WTC11 (cell line): ENCODE results near the gene IPO9. TPM values are rescaled to one million over a fixed set of nuclear protein-coding genes. Genes with fewer than 3 reads are reported as not detected.

ENCODE experiments used
- ATAC-seq: fragments of 200-7000 bp; cut with Tn5 transposase; 2 replicates; pipeline ENCODE4 v1.10.0; 2021; ENCODE audit warnings: mild to moderate bottlenecking, moderate library complexity
- CTCF ChIA-PET: fragments of 300-600 bp; sonication (Branson Sonifier 250); formaldehyde crosslinking; loops from one replicate; lab custom pipeline; 2021; ENCODE audit warnings: antibody characterized with exemption; lab: Charles Lee
- POLR2A ChIA-PET: fragments of 350-600 bp; sonication (Branson Sonifier 250); formaldehyde crosslinking; loops from one replicate; lab custom pipeline; 2021; ENCODE audit warnings: antibody characterized with exemption; lab: Charles Lee
- DNase-seq: peaks from one replicate; pipeline ENCODE4 v3.0.0; 2021; ENCODE audit warnings: low spot score
- H3K27ac Mint-ChIP-seq: 2 replicates; pipeline ENCODE4 v1.8.0; 2021; ENCODE audit warnings: mixed read lengths
- H3K27me3 Mint-ChIP-seq: 2 replicates; pipeline ENCODE4 v1.8.0; 2021; ENCODE audit warnings: low read depth, mild to moderate bottlenecking, moderate library complexity, mixed read lengths
- H3K36me3 Mint-ChIP-seq: 2 replicates; pipeline ENCODE4 v1.8.0; 2021; ENCODE audit warnings: mixed read lengths
- H3K4me1 Mint-ChIP-seq: 2 replicates; pipeline ENCODE4 v1.8.0; 2022; ENCODE audit warnings: mixed read lengths
- H3K4me3 Mint-ChIP-seq: 2 replicates; pipeline ENCODE4 v1.8.0; 2021; ENCODE audit warnings: mild to moderate bottlenecking, moderate library complexity, mixed read lengths
- H3K9me3 Mint-ChIP-seq: 2 replicates; pipeline ENCODE4 v1.8.0; 2021; ENCODE audit warnings: mixed read lengths
- EMX1 ChIP-seq: fragments of 250-450 bp; sonication (Bioruptor Pico); IDR thresholded peaks from 2 replicates; pipeline ENCODE4 v1.8.0; 2021; ENCODE audit warnings: mild to moderate bottlenecking
- ESRRA ChIP-seq: sonication (generic); formaldehyde crosslinking; IDR thresholded peaks from 2 replicates; pipeline ENCODE4 v1.8.1; 2022; ENCODE audit warnings: mild to moderate bottlenecking, missing genetic modification reagents, borderline replicate concordance
- GRHL2 ChIP-seq: fragments of 250-450 bp; sonication (Bioruptor Pico); IDR thresholded peaks from 2 replicates; pipeline ENCODE4 v1.8.0; 2022; ENCODE audit warnings: mild to moderate bottlenecking, moderate library complexity; ENCODE audit not compliant: insufficient replicate concordance, severe bottlenecking
- HMGA2 ChIP-seq: fragments of 250-450 bp; sonication (Bioruptor Pico); IDR thresholded peaks from 2 replicates; pipeline ENCODE4 v1.4.0; 2021; ENCODE audit warnings: mild to moderate bottlenecking, moderate library complexity
- MLX ChIP-seq: sonication (generic); formaldehyde crosslinking; IDR thresholded peaks from 2 replicates; pipeline ENCODE4 v1.8.1; 2023; ENCODE audit warnings: mild to moderate bottlenecking, missing genetic modification reagents, moderate library complexity
- MYBL2 ChIP-seq: sonication (generic); formaldehyde crosslinking; IDR thresholded peaks from 2 replicates; pipeline ENCODE4 v1.8.1; 2023; ENCODE audit warnings: mild to moderate bottlenecking, moderate library complexity, missing genetic modification reagents
- NFE2L1 ChIP-seq: sonication (generic); formaldehyde crosslinking; IDR thresholded peaks from 2 replicates; pipeline ENCODE4 v1.8.1; 2023; ENCODE audit warnings: missing genetic modification reagents
- NFYB ChIP-seq: sonication (generic); formaldehyde crosslinking; conservative IDR thresholded peaks from 2 replicates; pipeline ENCODE4 v1.8.0; 2022; ENCODE audit warnings: low read depth, missing genetic modification reagents
- PREB ChIP-seq: sonication (generic); formaldehyde crosslinking; IDR thresholded peaks from 2 replicates; pipeline ENCODE4 v1.8.1; 2022; ENCODE audit warnings: mild to moderate bottlenecking, missing genetic modification reagents, moderate library complexity, borderline replicate concordance
- STAT6 ChIP-seq: sonication (generic); formaldehyde crosslinking; conservative IDR thresholded peaks from 2 replicates; pipeline ENCODE4 v1.8.1; 2023; ENCODE audit warnings: mild to moderate bottlenecking, low read depth, missing genetic modification reagents, moderate library complexity
- TEAD1 ChIP-seq: sonication (generic); formaldehyde crosslinking; IDR thresholded peaks from 2 replicates; pipeline ENCODE4 v1.8.0; 2022; ENCODE audit warnings: mild to moderate bottlenecking, missing genetic modification reagents
- TP53 ChIP-seq: sonication (generic); formaldehyde crosslinking; IDR thresholded peaks from 2 replicates; pipeline ENCODE4 v1.8.1; 2023; ENCODE audit warnings: mild to moderate bottlenecking, missing genetic modification reagents
- ZBTB21 ChIP-seq: sonication (generic); formaldehyde crosslinking; IDR thresholded peaks from 2 replicates; pipeline ENCODE4 v1.8.1; 2023; ENCODE audit warnings: mild to moderate bottlenecking, missing genetic modification reagents, borderline replicate concordance
- ZBTB43 ChIP-seq: sonication (generic); formaldehyde crosslinking; IDR thresholded peaks from 2 replicates; pipeline ENCODE4 v1.8.1; 2023; ENCODE audit warnings: mild to moderate bottlenecking, missing genetic modification reagents
- ZNF232 ChIP-seq: sonication (generic); formaldehyde crosslinking; IDR thresholded peaks from 2 replicates; pipeline ENCODE4 v1.8.0; 2022; ENCODE audit warnings: mild to moderate bottlenecking, missing genetic modification reagents
- total RNA-seq: library from RNA; stranded (reverse); gene quantifications from 3 replicates; pipeline ENCODE4 v1.2.3, GENCODE V29; 2021
- TF ChIP-seq, protein P1 (sequence below): fragments of 250-450 bp; sonication (Bioruptor Pico); IDR thresholded peaks from 2 replicates; pipeline ENCODE4 v1.8.0; 2021; ENCODE audit warnings: mild to moderate bottlenecking
- TF ChIP-seq, protein P2 (sequence below): fragments of 250-450 bp; sonication (Bioruptor Pico); IDR thresholded peaks from 2 replicates; pipeline ENCODE4 v1.9.0; 2021; ENCODE audit warnings: moderate library complexity, mild to moderate bottlenecking, inconsistent platforms, borderline replicate concordance
- TF ChIP-seq, protein P3 (sequence below): fragments of 250-450 bp; sonication (Bioruptor Pico); IDR thresholded peaks from 2 replicates; pipeline ENCODE4 v1.9.0; 2021; ENCODE audit warnings: mild to moderate bottlenecking
- TF ChIP-seq, protein P4 (sequence below): sonication (generic); formaldehyde crosslinking; IDR thresholded peaks from 2 replicates; pipeline ENCODE4 v1.8.1; 2022; ENCODE audit warnings: missing genetic modification reagents, borderline replicate concordance

The IPO9 gene
- total RNA-seq, 1 experiment from 2014 or later = 97.2 TPM

DNA sequence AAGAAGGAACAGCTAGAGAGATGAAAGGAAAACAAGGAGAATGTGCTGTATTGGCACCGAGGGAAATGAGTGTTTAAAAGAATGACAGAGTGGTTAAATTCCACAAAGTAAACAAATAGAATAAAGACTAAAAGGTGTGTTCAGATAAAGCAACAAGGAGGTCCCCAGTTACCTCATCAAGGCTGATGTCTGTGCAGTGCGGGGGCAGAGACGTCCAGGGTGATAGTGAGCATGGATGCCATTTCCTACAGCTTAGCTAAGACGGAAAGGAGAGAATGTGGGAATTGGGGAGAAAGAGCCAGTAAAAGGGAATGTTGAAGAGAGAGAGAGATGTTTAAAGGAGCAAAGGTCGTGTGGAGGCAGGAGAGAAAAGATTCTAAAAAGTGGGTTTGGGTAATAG lies 101.8 kb downstream of the IPO9 start:
- Mint-ChIP-seq H3K4me3 (no peak overlapping the region), H3K4me1 (no peaks in the 10 kb centered on the region), H3K9me3 (no peaks in the 10 kb centered on the region), H3K27me3 (no peaks in the 10 kb centered on the region)
- POLR2A ChIA-PET = no interaction called here
- ATAC-seq = no peak
- DNase-seq = no peak
- TF ChIP-seq MYBL2 (CRISPR knock-in tag) (no peak), HMGA2 (no peak), ZBTB43 (no peak), ZBTB21 (CRISPR knock-in tag) (no peak), NFYB (CRISPR knock-in tag) (no peak), STAT6 (CRISPR knock-in tag) (no peak), TEAD1 (CRISPR knock-in tag) (no peak), EMX1 (CRISPR knock-in tag) (no peak), PREB (no peak), NFE2L1 (CRISPR knock-in tag) (no peak), ESRRA (no peak), ZNF232 (CRISPR knock-in tag) (no peak), MLX (CRISPR knock-in tag) (no peak), TP53 (CRISPR knock-in tag) (no peak), GRHL2 (no peak)
- TF ChIP-seq, protein P1, sequence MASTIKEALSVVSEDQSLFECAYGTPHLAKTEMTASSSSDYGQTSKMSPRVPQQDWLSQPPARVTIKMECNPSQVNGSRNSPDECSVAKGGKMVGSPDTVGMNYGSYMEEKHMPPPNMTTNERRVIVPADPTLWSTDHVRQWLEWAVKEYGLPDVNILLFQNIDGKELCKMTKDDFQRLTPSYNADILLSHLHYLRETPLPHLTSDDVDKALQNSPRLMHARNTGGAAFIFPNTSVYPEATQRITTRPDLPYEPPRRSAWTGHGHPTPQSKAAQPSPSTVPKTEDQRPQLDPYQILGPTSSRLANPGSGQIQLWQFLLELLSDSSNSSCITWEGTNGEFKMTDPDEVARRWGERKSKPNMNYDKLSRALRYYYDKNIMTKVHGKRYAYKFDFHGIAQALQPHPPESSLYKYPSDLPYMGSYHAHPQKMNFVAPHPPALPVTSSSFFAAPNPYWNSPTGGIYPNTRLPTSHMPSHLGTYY (CRISPR knock-in tag) = no peak
- TF ChIP-seq, protein P2, sequence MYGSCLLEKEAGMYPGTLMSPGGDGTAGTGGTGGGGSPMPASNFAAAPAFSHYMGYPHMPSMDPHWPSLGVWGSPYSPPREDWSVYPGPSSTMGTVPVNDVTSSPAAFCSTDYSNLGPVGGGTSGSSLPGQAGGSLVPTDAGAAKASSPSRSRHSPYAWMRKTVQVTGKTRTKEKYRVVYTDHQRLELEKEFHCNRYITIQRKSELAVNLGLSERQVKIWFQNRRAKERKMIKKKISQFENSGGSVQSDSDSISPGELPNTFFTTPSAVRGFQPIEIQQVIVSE = no peak
- TF ChIP-seq, protein P3, sequence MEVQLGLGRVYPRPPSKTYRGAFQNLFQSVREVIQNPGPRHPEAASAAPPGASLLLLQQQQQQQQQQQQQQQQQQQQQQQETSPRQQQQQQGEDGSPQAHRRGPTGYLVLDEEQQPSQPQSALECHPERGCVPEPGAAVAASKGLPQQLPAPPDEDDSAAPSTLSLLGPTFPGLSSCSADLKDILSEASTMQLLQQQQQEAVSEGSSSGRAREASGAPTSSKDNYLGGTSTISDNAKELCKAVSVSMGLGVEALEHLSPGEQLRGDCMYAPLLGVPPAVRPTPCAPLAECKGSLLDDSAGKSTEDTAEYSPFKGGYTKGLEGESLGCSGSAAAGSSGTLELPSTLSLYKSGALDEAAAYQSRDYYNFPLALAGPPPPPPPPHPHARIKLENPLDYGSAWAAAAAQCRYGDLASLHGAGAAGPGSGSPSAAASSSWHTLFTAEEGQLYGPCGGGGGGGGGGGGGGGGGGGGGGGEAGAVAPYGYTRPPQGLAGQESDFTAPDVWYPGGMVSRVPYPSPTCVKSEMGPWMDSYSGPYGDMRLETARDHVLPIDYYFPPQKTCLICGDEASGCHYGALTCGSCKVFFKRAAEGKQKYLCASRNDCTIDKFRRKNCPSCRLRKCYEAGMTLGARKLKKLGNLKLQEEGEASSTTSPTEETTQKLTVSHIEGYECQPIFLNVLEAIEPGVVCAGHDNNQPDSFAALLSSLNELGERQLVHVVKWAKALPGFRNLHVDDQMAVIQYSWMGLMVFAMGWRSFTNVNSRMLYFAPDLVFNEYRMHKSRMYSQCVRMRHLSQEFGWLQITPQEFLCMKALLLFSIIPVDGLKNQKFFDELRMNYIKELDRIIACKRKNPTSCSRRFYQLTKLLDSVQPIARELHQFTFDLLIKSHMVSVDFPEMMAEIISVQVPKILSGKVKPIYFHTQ = no peak
- TF ChIP-seq, protein P4, sequence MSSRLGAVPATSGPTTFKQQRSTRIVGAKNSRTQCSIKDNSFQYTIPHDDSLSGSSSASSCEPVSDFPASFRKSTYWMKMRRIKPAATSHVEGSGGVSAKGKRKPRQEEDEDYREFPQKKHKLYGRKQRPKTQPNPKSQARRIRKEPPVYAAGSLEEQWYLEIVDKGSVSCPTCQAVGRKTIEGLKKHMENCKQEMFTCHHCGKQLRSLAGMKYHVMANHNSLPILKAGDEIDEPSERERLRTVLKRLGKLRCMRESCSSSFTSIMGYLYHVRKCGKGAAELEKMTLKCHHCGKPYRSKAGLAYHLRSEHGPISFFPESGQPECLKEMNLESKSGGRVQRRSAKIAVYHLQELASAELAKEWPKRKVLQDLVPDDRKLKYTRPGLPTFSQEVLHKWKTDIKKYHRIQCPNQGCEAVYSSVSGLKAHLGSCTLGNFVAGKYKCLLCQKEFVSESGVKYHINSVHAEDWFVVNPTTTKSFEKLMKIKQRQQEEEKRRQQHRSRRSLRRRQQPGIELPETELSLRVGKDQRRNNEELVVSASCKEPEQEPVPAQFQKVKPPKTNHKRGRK = no peak
- TF ChIP-seq, all 79 proteins: peak for 0
- no peak overlapping the region for H3K27ac Mint-ChIP-seq
- no peaks in the 10 kb centered on the region for H3K36me3 Mint-ChIP-seq
- CTCF ChIA-PET = interaction anchor here (1.1 to 1.2 kb wide), 2 partner anchors 10 to 35 kb away, joined by 3 to 4 read pairs; no protein-coding TSS in a partner anchor
